HEK293 (cell line): Measurements from ENCODE around the gene NFKBIB.

ENCODE experiments used
- BCL6B ChIP-seq: fragments of 450-650 bp; formaldehyde crosslinking; IDR thresholded peaks from 2 replicates; pipeline ENCODE4 v1.5.1; 2017; ENCODE audit warnings: missing biosample characterization, missing genetic modification characterization
- EGR2 ChIP-seq: fragments of 450-650 bp; formaldehyde crosslinking; IDR thresholded peaks from 2 replicates; pipeline ENCODE4 v1.5.1; 2016; ENCODE audit warnings: low read depth, missing biosample characterization, missing genetic modification characterization
- FEZF1 ChIP-seq: fragments of 450-650 bp; formaldehyde crosslinking; IDR thresholded peaks from 2 replicates; pipeline ENCODE4 v1.5.1; 2016; ENCODE audit warnings: missing biosample characterization, missing genetic modification characterization
- GLI2 ChIP-seq: fragments of 450-650 bp; formaldehyde crosslinking; IDR thresholded peaks from 2 replicates; pipeline ENCODE4; 2017; ENCODE audit warnings: missing biosample characterization, missing genetic modification characterization, low read depth, borderline replicate concordance
- HOXD13 ChIP-seq: sonication (generic); formaldehyde crosslinking; IDR thresholded peaks from 2 replicates; pipeline ENCODE4 v1.8.0; 2022; ENCODE audit warnings: missing genetic modification reagents, borderline replicate concordance
- KLF9 ChIP-seq: fragments of 450-650 bp; formaldehyde crosslinking; IDR thresholded peaks from 2 replicates; pipeline ENCODE4 v1.5.1; 2016; ENCODE audit warnings: missing biosample characterization, missing genetic modification characterization, low read depth
- OSR2 ChIP-seq: fragments of 450-650 bp; formaldehyde crosslinking; IDR thresholded peaks from 2 replicates; pipeline ENCODE4 v1.5.1; 2016; ENCODE audit warnings: missing biosample characterization, missing genetic modification characterization
- RBAK ChIP-seq: fragments of 450-650 bp; formaldehyde crosslinking; IDR thresholded peaks from 2 replicates; pipeline ENCODE4 v1.5.1; 2016; ENCODE audit warnings: missing biosample characterization, missing genetic modification characterization
- SALL2 ChIP-seq: fragments of 450-650 bp; formaldehyde crosslinking; IDR thresholded peaks from 2 replicates; pipeline ENCODE4 v1.5.0; 2017; ENCODE audit warnings: missing biosample characterization, mild to moderate bottlenecking, missing genetic modification characterization, borderline replicate concordance
- SETDB1 ChIP-seq: IDR thresholded peaks from one replicate; pipeline ENCODE4 v1.6.1; 2017; ENCODE audit warnings: mild to moderate bottlenecking, low read length, moderate library complexity, mixed read lengths; ENCODE audit not compliant: insufficient read length
- ZBTB20 ChIP-seq: fragments of 450-650 bp; formaldehyde crosslinking; IDR thresholded peaks from 2 replicates; pipeline ENCODE4 v1.5.1; 2016; ENCODE audit warnings: missing biosample characterization, missing genetic modification characterization
- ZBTB44 ChIP-seq: fragments of 450-650 bp; IDR thresholded peaks from 2 replicates; pipeline ENCODE4 v1.5.1; 2018; ENCODE audit warnings: missing biosample characterization, mild to moderate bottlenecking, missing genetic modification characterization
- ZNF112 ChIP-seq: fragments of 450-650 bp; formaldehyde crosslinking; IDR thresholded peaks from 2 replicates; pipeline ENCODE4 v1.5.0; 2017; ENCODE audit warnings: missing biosample characterization, missing genetic modification characterization
- ZNF121 ChIP-seq: fragments of 450-650 bp; formaldehyde crosslinking; IDR thresholded peaks from 2 replicates; pipeline ENCODE4 v1.5.1; 2016; ENCODE audit warnings: missing biosample characterization, missing genetic modification characterization
- ZNF132 ChIP-seq: fragments of 450-650 bp; formaldehyde crosslinking; IDR thresholded peaks from 2 replicates; pipeline ENCODE4 v1.5.1; 2017; ENCODE audit warnings: missing biosample characterization, missing genetic modification characterization, borderline replicate concordance
- ZNF133 ChIP-seq: fragments of 450-650 bp; formaldehyde crosslinking; IDR thresholded peaks from 2 replicates; pipeline ENCODE4 v1.5.1; 2016; ENCODE audit warnings: missing biosample characterization, missing genetic modification characterization
- ZNF140 ChIP-seq: fragments of 450-650 bp; formaldehyde crosslinking; IDR thresholded peaks from 2 replicates; pipeline ENCODE4 v1.5.1; 2016; ENCODE audit warnings: missing biosample characterization, missing genetic modification characterization
- ZNF146 ChIP-seq: fragments of 450-650 bp; formaldehyde crosslinking; IDR thresholded peaks from 2 replicates; pipeline ENCODE4 v1.5.1; 2016; ENCODE audit warnings: missing biosample characterization, missing genetic modification characterization
- ZNF211 ChIP-seq: fragments of 450-650 bp; formaldehyde crosslinking; IDR thresholded peaks from 2 replicates; pipeline ENCODE4 v1.5.1; 2016; ENCODE audit warnings: low read depth, missing biosample characterization, missing genetic modification characterization
- ZNF280C ChIP-seq: fragments of 450-650 bp; formaldehyde crosslinking; IDR thresholded peaks from 2 replicates; pipeline ENCODE4 v1.5.1; 2016; ENCODE audit warnings: missing biosample characterization, missing genetic modification characterization
- ZNF37A ChIP-seq: fragments of 450-650 bp; IDR thresholded peaks from 2 replicates; pipeline ENCODE4 v1.5.1; 2018; ENCODE audit warnings: missing biosample characterization, missing genetic modification characterization
- ZNF391 ChIP-seq: fragments of 450-650 bp; formaldehyde crosslinking; IDR thresholded peaks from 2 replicates; pipeline ENCODE4 v1.5.1; 2016; ENCODE audit warnings: low read depth, missing biosample characterization, missing genetic modification characterization, borderline replicate concordance
- ZNF404 ChIP-seq: fragments of 450-650 bp; formaldehyde crosslinking; IDR thresholded peaks from 2 replicates; pipeline ENCODE4 v1.5.1; 2017; ENCODE audit warnings: missing biosample characterization, missing genetic modification characterization
- ZNF488 ChIP-seq: fragments of 450-650 bp; formaldehyde crosslinking; IDR thresholded peaks from 2 replicates; pipeline ENCODE4 v1.5.1; 2016; ENCODE audit warnings: missing biosample characterization, missing genetic modification characterization
- ZNF510 ChIP-seq: fragments of 450-650 bp; formaldehyde crosslinking; IDR thresholded peaks from 2 replicates; pipeline ENCODE4 v1.5.1; 2018; ENCODE audit warnings: mild to moderate bottlenecking, missing genetic modification characterization, missing biosample characterization; ENCODE audit not compliant: insufficient replicate concordance
- ZNF580 ChIP-seq: fragments of 450-650 bp; formaldehyde crosslinking; IDR thresholded peaks from 2 replicates; pipeline ENCODE4 v1.5.1; 2016; ENCODE audit warnings: missing biosample characterization, missing genetic modification characterization
- ZNF596 ChIP-seq: fragments of 450-650 bp; IDR thresholded peaks from 2 replicates; pipeline ENCODE4 v1.5.0; 2018; ENCODE audit warnings: missing biosample characterization, mild to moderate bottlenecking, missing genetic modification characterization, moderate library complexity
- ZNF624 ChIP-seq: fragments of 450-650 bp; formaldehyde crosslinking; IDR thresholded peaks from 2 replicates; pipeline ENCODE4 v1.5.1; 2017; ENCODE audit warnings: missing biosample characterization, missing genetic modification characterization
- ZNF629 ChIP-seq: fragments of 450-650 bp; formaldehyde crosslinking; IDR thresholded peaks from 2 replicates; pipeline ENCODE4 v1.5.1; 2017; ENCODE audit warnings: missing biosample characterization, missing genetic modification characterization
- ZNF670 ChIP-seq: fragments of 450-650 bp; formaldehyde crosslinking; IDR thresholded peaks from 2 replicates; pipeline ENCODE4 v1.5.1; 2016; ENCODE audit warnings: missing biosample characterization, missing genetic modification characterization, low read depth
- ZNF768 ChIP-seq: fragments of 450-650 bp; formaldehyde crosslinking; IDR thresholded peaks from 2 replicates; pipeline ENCODE4 v1.5.1; 2018; ENCODE audit warnings: missing biosample characterization, mild to moderate bottlenecking, missing genetic modification characterization
- ZNF776 ChIP-seq: fragments of 450-650 bp; formaldehyde crosslinking; IDR thresholded peaks from 2 replicates; pipeline ENCODE4 v1.5.0; 2017; ENCODE audit warnings: missing biosample characterization, missing genetic modification characterization, borderline replicate concordance
- ZSCAN16 ChIP-seq: fragments of 450-650 bp; formaldehyde crosslinking; IDR thresholded peaks from 2 replicates; pipeline ENCODE4 v1.5.1; 2016; ENCODE audit warnings: missing biosample characterization, missing genetic modification characterization

NFKBIB gene

GRCh38 chr19:38851622-38852230 is 48.0 kb upstream of the NFKBIB start (continued):
- TF ChIP-seq ZNF488 (tag by site-specific recombination): no peak
- no peak for TF ChIP-seq ZNF280C (tag by site-specific recombination)
- no peak for TF ChIP-seq ZNF112 (tag by site-specific recombination)
- no peak for TF ChIP-seq ZNF132 (tag by site-specific recombination)
- TF ChIP-seq ZBTB20 (tag by site-specific recombination): peak; percentile 56
- no peak for TF ChIP-seq ZNF133 (tag by site-specific recombination)
- TF ChIP-seq EGR2 (tag by site-specific recombination): peak; percentile 95
- TF ChIP-seq KLF9 (tag by site-specific recombination): peak; percentile 100
- TF ChIP-seq ZNF670 (tag by site-specific recombination): no peak
- TF ChIP-seq RBAK: peak; percentile 10; the same call in 1 of the 2 replicates
- TF ChIP-seq ZNF121 (tag by site-specific recombination): peak; percentile 73
- no peak for TF ChIP-seq ZNF776 (tag by site-specific recombination)
- no peak for TF ChIP-seq ZNF211 (tag by site-specific recombination)
- no peak for TF ChIP-seq ZNF624 (tag by site-specific recombination)
- no peak for TF ChIP-seq SALL2 (tag by site-specific recombination)
- TF ChIP-seq ZNF37A: no peak
- TF ChIP-seq SETDB1: no peak
- TF ChIP-seq ZNF404 (tag by site-specific recombination): no peak
- TF ChIP-seq ZNF391 (tag by site-specific recombination): peak; percentile 76; the same call in 1 of the 2 replicates
- no peak for TF ChIP-seq ZNF140 (tag by site-specific recombination)
- TF ChIP-seq ZNF768 (tag by site-specific recombination): no peak; the same call in 1 of the 2 replicates
- no peak for TF ChIP-seq GLI2
- peak; percentile 81; the same call in 1 of the 2 replicates for TF ChIP-seq ZNF580 (tag by site-specific recombination)
- TF ChIP-seq ZNF629: peak; percentile 89
- no peak for TF ChIP-seq ZNF596 (tag by site-specific recombination)
- TF ChIP-seq BCL6B (tag by site-specific recombination): no peak
- no peak for TF ChIP-seq FEZF1 (tag by site-specific recombination)
- TF ChIP-seq ZNF146 (tag by site-specific recombination): 0 out of 2 replicates have a peak, but pooled peaks have one; percentile 2
- no peak; the same call in 1 of the 2 replicates for TF ChIP-seq OSR2 (tag by site-specific recombination)
- TF ChIP-seq HOXD13 (CRISPR knock-in tag): no peak
- no peak for TF ChIP-seq ZNF510
- TF ChIP-seq ZSCAN16 (tag by site-specific recombination): peak; percentile 18; the same call in 1 of the 2 replicates
- peak; percentile 51; the same call in 1 of the 2 replicates for TF ChIP-seq ZBTB44
